Measurements from ENCODE around the gene TTC9. TPM values are rescaled to one million over a fixed set of nuclear protein-coding genes. Genes with fewer than 3 reads are reported as not detected.

TTC9 gene
- total and polyA plus RNA-seq, 7 experiments from 2014 or later = 10.1 to 35.5 (median 14.0) TPM

DNA sequence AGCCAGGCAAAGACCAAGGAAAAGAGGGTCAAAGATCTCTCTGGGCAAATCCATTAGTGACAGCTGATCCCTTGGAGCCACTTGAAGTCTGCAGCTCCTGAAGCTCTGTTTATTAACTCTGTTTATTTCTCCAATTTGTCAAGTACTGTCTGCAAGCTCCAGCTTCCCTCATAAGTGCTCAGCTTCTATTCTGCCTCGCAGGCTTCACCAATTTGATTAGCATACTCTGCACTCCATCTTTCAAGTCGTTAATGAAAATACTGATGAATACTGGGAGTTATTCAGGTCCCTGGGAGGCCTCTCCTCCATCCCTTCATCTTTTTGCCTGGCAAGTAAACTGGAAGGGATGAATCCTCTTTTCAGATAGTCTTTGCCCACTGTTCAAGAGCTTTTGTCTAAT is 54.3 kb downstream of the TTC9 start:
- no peak overlapping the region for H3K4me3 Mint-ChIP-seq
- ChIA-PET POLR2A (no interaction called here), CTCF (interaction anchor here (0.6 to 1.5 kb wide), 3 partner anchors 21 to 104 kb away, joined by 3 read pairs; no protein-coding TSS in a partner anchor)
- H3K36me3 ChIP-seq (ENCODE audit: control insufficient read depth in 2 of 3, insufficient read depth in 3 of 3, low read length in 3 of 3) = no peaks in the 10 kb centered on the region
- no peaks in the 10 kb centered on the region for H3K9me3 Mint-ChIP-seq
- no peaks in the 10 kb centered on the region for H3K27me3 ChIP-seq (ENCODE audit: control insufficient read depth in 2 of 2, insufficient read depth in 2 of 2, low read length in 2 of 2)
- H3K27ac Mint-ChIP-seq = no peak overlapping the region
- ATAC-seq (no peak), DNase-seq (no peak)
- H3K27ac ChIP-seq (ENCODE audit: low read depth, low read length) = no peak overlapping the region
- no peaks in the 10 kb centered on the region for H3K9me3 ChIP-seq (ENCODE audit: control insufficient read depth in 2 of 3, low read length in 3 of 3)
- intact Hi-C loops (cut with micrococcal nuclease) = no loop called here
- H3K27me3 Mint-ChIP-seq = peaks cover 0 to 5% (median 0%) of the 10 kb centered on the region in 5 donors
- H3K4me1 ChIP-seq (ENCODE audit: control insufficient read depth in 2 of 2, insufficient read depth in 2 of 2, low read length in 2 of 2) = no peaks in the 10 kb centered on the region
- H3K36me3 Mint-ChIP-seq = peaks cover 0 to 13% (median 1%) of the 10 kb centered on the region in 5 donors
- H3K4me1 Mint-ChIP-seq = peaks cover 0 to 9% (median 0%) of the 10 kb centered on the region in 7 donors
- H3K4me3 ChIP-seq (ENCODE audit: low read length) = no peak overlapping the region

DNA sequence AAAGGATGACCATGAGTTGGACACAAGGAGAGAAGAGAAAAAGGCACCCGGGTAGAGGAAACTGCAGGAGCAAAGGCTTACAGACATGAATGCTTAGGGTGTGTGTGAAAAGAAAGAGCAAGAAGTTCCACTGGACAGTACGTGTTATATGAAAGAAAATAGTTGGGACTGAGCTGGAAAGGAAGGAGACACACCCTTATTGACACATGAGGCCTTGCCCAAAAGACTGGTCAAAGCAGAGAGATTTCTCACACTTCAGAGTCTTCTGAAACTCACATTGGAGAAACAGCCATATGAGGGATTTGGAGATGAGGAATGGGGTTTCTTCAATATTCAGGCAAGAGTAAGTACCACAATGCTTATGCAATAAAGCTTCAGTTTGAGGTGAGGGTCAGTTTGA is 56.0 kb downstream of the TTC9 start:
- POLR2A ChIA-PET = no interaction called here

DNA sequence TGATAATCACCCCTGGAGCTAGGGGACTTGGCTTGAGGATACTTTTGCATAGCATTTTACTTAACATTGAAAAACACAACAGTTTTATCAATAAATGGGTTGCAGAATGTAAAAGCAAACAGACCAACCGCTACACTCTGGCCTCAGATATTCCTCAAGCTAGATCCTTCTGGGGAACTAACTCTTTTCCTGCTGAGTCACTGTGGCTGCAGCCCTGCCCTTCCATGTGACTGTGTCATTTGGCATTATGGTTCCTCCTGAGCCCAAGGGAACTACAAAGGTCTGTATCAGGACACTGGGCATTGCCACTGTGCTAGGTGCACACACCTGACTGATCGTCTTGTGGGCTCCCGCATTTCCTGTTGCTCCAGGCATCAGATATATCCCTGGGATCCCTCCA is 56.6 kb downstream of the TTC9 start:
- H3K36me3 ChIP-seq (ENCODE audit: control insufficient read depth in 2 of 3, insufficient read depth in 3 of 3, low read length in 3 of 3) = no peaks in the 10 kb centered on the region
- Mint-ChIP-seq H3K27me3 (peaks cover 0 to 5% (median 0%) of the 10 kb centered on the region in 5 donors), H3K9me3 (no peaks in the 10 kb centered on the region), H3K4me1 (peaks cover 0 to 9% (median 0%) of the 10 kb centered on the region in 7 donors), H3K27ac (no peak overlapping the region), H3K36me3 (peaks cover 0 to 8% (median 1%) of the 10 kb centered on the region in 5 donors), H3K4me3 (no peak overlapping the region)
- ChIA-PET CTCF (interaction anchor here (0.6 to 1.1 kb wide), 2 partner anchors 16 to 73 kb away, joined by 3 read pairs; no protein-coding TSS in a partner anchor), POLR2A (interaction anchor here (0.8 kb wide), 1 partner anchor 57 kb away, joined by 3 read pairs; no protein-coding TSS in a partner anchor)
- H3K27ac ChIP-seq (ENCODE audit: low read depth, low read length) = no peak overlapping the region
- intact Hi-C loops (cut with micrococcal nuclease) = no loop called here
- H3K4me1 ChIP-seq (ENCODE audit: control insufficient read depth in 2 of 2, insufficient read depth in 2 of 2, low read length in 2 of 2) = no peaks in the 10 kb centered on the region
- no peak for DNase-seq
- H3K27me3 ChIP-seq (ENCODE audit: control insufficient read depth in 2 of 2, insufficient read depth in 2 of 2, low read length in 2 of 2) = no peaks in the 10 kb centered on the region
- ATAC-seq = peak; percentile 45
- H3K4me3 ChIP-seq (ENCODE audit: low read length) = no peak overlapping the region
- no peaks in the 10 kb centered on the region for H3K9me3 ChIP-seq (ENCODE audit: control insufficient read depth in 2 of 3, low read length in 3 of 3)

More for the DNA sequence above, 56.0 kb downstream of the TTC9 start:
- no peaks in the 10 kb centered on the region for H3K4me1 ChIP-seq (ENCODE audit: control insufficient read depth in 2 of 2, insufficient read depth in 2 of 2, low read length in 2 of 2)
- Mint-ChIP-seq H3K27ac (no peak overlapping the region), H3K4me3 (no peak overlapping the region), H3K27me3 (peaks cover 0 to 5% (median 0%) of the 10 kb centered on the region in 5 donors), H3K36me3 (peaks cover 0 to 8% (median 1%) of the 10 kb centered on the region in 5 donors), H3K4me1 (peaks cover 0 to 9% (median 0%) of the 10 kb centered on the region in 7 donors), H3K9me3 (no peaks in the 10 kb centered on the region)
- no peak for DNase-seq
- H3K27ac ChIP-seq (ENCODE audit: low read depth, low read length) = no peak overlapping the region
- H3K36me3 ChIP-seq (ENCODE audit: control insufficient read depth in 2 of 3, insufficient read depth in 3 of 3, low read length in 3 of 3) = no peaks in the 10 kb centered on the region
- CTCF ChIA-PET = interaction anchor here (0.6 kb wide), 1 partner anchor 72 kb away, joined by 3 read pairs; no protein-coding TSS in a partner anchor
- no peak for ATAC-seq
- no peak overlapping the region for H3K4me3 ChIP-seq (ENCODE audit: low read length)
- intact Hi-C loops (cut with micrococcal nuclease) = no loop called here
- no peaks in the 10 kb centered on the region for H3K9me3 ChIP-seq (ENCODE audit: control insufficient read depth in 2 of 3, low read length in 3 of 3)
- no peaks in the 10 kb centered on the region for H3K27me3 ChIP-seq (ENCODE audit: control insufficient read depth in 2 of 2, insufficient read depth in 2 of 2, low read length in 2 of 2)

DNA sequence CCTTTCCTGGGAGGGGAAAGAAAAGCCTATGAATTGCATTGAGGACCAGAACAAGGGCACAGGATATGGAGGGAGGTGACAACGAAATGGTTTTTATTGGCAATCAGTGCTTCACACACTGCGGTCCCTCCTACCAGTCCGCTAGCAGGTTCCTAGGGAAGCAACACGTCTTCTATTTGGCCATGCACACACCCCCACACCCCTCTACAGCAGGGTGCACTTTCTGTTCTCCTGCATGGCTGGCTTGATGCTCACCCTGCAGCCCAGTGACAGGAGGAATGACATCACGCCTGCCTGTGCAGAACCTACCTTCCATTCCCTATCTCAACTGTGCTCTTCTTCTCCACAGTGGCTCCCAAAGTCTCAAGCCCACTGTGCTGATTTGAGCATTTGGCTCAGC is 57.9 kb downstream of the TTC9 start:
- no peaks in the 10 kb centered on the region for H3K4me1 ChIP-seq (ENCODE audit: control insufficient read depth in 2 of 2, insufficient read depth in 2 of 2, low read length in 2 of 2)
- no peaks in the 10 kb centered on the region for H3K9me3 ChIP-seq (ENCODE audit: control insufficient read depth in 2 of 3, low read length in 3 of 3)
- Mint-ChIP-seq H3K36me3 (peaks cover 0 to 8% (median 0%) of the 10 kb centered on the region in 5 donors), H3K9me3 (no peaks in the 10 kb centered on the region), H3K4me3 (no peak overlapping the region), H3K27me3 (peaks cover 0 to 6% (median 0%) of the 10 kb centered on the region in 5 donors), H3K4me1 (peaks cover 0 to 9% (median 0%) of the 10 kb centered on the region in 7 donors), H3K27ac (no peak overlapping the region)
- H3K27me3 ChIP-seq (ENCODE audit: control insufficient read depth in 2 of 2, insufficient read depth in 2 of 2, low read length in 2 of 2) = no peaks in the 10 kb centered on the region
- H3K27ac ChIP-seq (ENCODE audit: low read depth, low read length) = no peak overlapping the region
- H3K36me3 ChIP-seq (ENCODE audit: control insufficient read depth in 2 of 3, insufficient read depth in 3 of 3, low read length in 3 of 3) = no peaks in the 10 kb centered on the region
- POLR2A ChIA-PET = no interaction called here
- DNase-seq (no peak), ATAC-seq (no peak)
- H3K4me3 ChIP-seq (ENCODE audit: low read length) = no peak overlapping the region
- CTCF ChIA-PET = interaction anchor here (0.6 to 1.1 kb wide), 2 partner anchors 15 to 61 kb away, joined by 3 read pairs; no protein-coding TSS in a partner anchor
- intact Hi-C loops (cut with micrococcal nuclease) = no loop called here

DNA sequence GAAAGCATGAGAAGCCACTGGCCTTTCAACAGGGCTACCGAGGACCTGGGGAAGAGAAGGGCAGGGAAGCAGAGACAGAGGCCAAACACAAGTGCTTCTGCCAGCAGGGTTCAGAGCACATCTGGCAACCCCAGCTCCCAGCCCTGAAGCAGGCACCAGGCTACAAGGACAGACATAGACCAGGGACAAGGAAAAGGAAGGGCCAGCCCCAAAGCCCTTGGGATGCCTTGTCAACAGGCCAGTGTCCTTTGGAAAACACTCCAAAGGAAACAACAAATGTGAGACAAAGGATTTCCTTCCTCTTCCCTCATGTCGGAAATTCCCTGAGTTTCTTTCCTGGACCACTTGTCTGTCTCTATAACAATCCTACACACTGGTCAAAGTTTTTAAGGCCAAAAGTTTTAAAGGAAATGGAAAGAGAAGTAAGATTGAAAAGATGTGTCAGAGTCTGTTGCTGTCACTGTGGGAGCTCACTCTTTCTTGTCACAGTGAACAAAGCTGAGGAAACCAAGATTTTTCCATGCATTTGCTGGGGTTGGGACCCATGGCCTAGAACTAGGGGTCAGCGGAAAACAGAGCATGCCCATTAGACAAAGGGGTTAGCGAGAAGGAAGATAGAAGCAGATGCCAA is 59.4 kb downstream of the TTC9 start:
- Mint-ChIP-seq H3K4me3 (no peak overlapping the region), H3K27ac (peak overlapping the region in 2 of 9 donors; percentile 7 to 23), H3K36me3 (peaks cover 0 to 9% (median 0%) of the 10 kb centered on the region in 5 donors), H3K4me1 (peaks cover 0 to 10% (median 0%) of the 10 kb centered on the region in 7 donors), H3K9me3 (no peaks in the 10 kb centered on the region), H3K27me3 (peaks cover 0 to 17% (median 0%) of the 10 kb centered on the region in 5 donors)
- DNase-seq (no peak), ATAC-seq (no peak)
- no peaks in the 10 kb centered on the region for H3K4me1 ChIP-seq (ENCODE audit: control insufficient read depth in 2 of 2, insufficient read depth in 2 of 2, low read length in 2 of 2)
- ChIA-PET POLR2A (no interaction called here), CTCF (interaction anchor here (0.7 to 1.3 kb wide), 2 partner anchors 40 to 48 kb away, joined by 3 to 4 read pairs; no protein-coding TSS in a partner anchor)
- no peak overlapping the region for H3K27ac ChIP-seq (ENCODE audit: low read depth, low read length)
- H3K9me3 ChIP-seq (ENCODE audit: control insufficient read depth in 2 of 3, low read length in 3 of 3) = no peaks in the 10 kb centered on the region
- no peak overlapping the region for H3K4me3 ChIP-seq (ENCODE audit: low read length)
- no peaks in the 10 kb centered on the region for H3K36me3 ChIP-seq (ENCODE audit: control insufficient read depth in 2 of 3, insufficient read depth in 3 of 3, low read length in 3 of 3)
- H3K27me3 ChIP-seq (ENCODE audit: control insufficient read depth in 2 of 2, insufficient read depth in 2 of 2, low read length in 2 of 2) = no peaks in the 10 kb centered on the region
- intact Hi-C loops (cut with micrococcal nuclease) = no loop called here

DNA sequence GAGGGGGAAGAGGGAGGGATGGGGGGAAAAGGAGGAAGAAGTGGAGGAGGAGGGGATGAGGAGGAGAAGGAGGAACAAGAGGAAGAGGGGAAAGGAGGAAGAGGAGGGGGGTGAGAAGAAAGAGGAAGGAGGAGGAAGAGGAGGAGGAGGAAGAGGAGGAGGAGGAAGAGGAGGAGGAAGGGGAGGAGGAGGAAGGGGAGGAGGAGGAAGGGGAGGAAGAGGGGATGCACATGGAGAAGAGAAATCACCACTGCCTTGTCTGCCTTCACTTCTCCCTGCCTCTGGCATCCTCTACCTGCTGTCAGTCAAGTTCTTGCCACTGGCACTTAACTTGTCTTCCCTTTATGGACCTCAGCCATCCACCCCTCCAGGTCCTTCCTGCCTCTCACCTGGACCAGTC is 59.9 kb downstream of the TTC9 start:
- no peak for ATAC-seq
- Mint-ChIP-seq H3K27ac (no peak overlapping the region), H3K27me3 (peaks cover 0 to 17% (median 0%) of the 10 kb centered on the region in 5 donors), H3K4me3 (no peak overlapping the region), H3K9me3 (no peaks in the 10 kb centered on the region), H3K36me3 (peaks cover 0 to 6% (median 0%) of the 10 kb centered on the region in 5 donors), H3K4me1 (peaks cover 0 to 10% (median 0%) of the 10 kb centered on the region in 7 donors)
- DNase-seq = no peak
- no peak overlapping the region for H3K4me3 ChIP-seq (ENCODE audit: low read length)
- CTCF ChIA-PET = interaction anchor here (0.7 to 1.3 kb wide), 2 partner anchors 40 to 48 kb away, joined by 3 to 4 read pairs; no protein-coding TSS in a partner anchor
- intact Hi-C loops (cut with micrococcal nuclease) = no loop called here
- no peaks in the 10 kb centered on the region for H3K27me3 ChIP-seq (ENCODE audit: control insufficient read depth in 2 of 2, insufficient read depth in 2 of 2, low read length in 2 of 2)
- no peaks in the 10 kb centered on the region for H3K9me3 ChIP-seq (ENCODE audit: control insufficient read depth in 2 of 3, low read length in 3 of 3)
- no peak overlapping the region for H3K27ac ChIP-seq (ENCODE audit: low read depth, low read length)
- POLR2A ChIA-PET = no interaction called here
- H3K4me1 ChIP-seq (ENCODE audit: control insufficient read depth in 2 of 2, insufficient read depth in 2 of 2, low read length in 2 of 2) = no peaks in the 10 kb centered on the region
- no peaks in the 10 kb centered on the region for H3K36me3 ChIP-seq (ENCODE audit: control insufficient read depth in 2 of 3, insufficient read depth in 3 of 3, low read length in 3 of 3)

All from naive thymus-derived CD4-positive, alpha-beta T cell (primary cell).